Calu3 (cell line): ENCODE data around the gene SDCBP2. TPM values are rescaled to one million over a fixed set of nuclear protein-coding genes. Genes with fewer than 3 reads are reported as not detected.

Experiments
- BruUV-seq: library from RNA; stranded (reverse); fragments of 400-500 nt; replicated peaks from 2 replicates; lab custom pipeline; 2021; lab: Mats Ljungman, UMichigan
- CTCF ChIA-PET: fragments of 300-600 bp; sonication (Branson Sonifier 250); formaldehyde crosslinking; loops from one replicate; lab custom pipeline; 2022; ENCODE audit warnings: antibody characterized with exemption; lab: Charles Lee
- DNase-seq: peaks from one replicate; pipeline ENCODE4 v3.0.0; 2022
- H3K27ac Mint-ChIP-seq: one replicate; pipeline ENCODE4 v1.8.0; 2022; ENCODE audit warnings: mixed read lengths; ENCODE audit not compliant: unreplicated experiment
- H3K27me3 Mint-ChIP-seq: one replicate; pipeline ENCODE4 v1.8.0; 2022; ENCODE audit warnings: mixed read lengths; ENCODE audit not compliant: unreplicated experiment
- H3K36me3 Mint-ChIP-seq: one replicate; pipeline ENCODE4 v1.8.0; 2022; ENCODE audit warnings: mild to moderate bottlenecking, moderate library complexity, mixed read lengths; ENCODE audit not compliant: insufficient read depth, unreplicated experiment
- H3K4me1 Mint-ChIP-seq: one replicate; pipeline ENCODE4 v1.8.0; 2022; ENCODE audit warnings: mild to moderate bottlenecking, low read depth, mixed read lengths; ENCODE audit not compliant: unreplicated experiment
- H3K4me3 Mint-ChIP-seq: one replicate; pipeline ENCODE4 v1.8.0; 2022; ENCODE audit warnings: mild to moderate bottlenecking, low read depth, moderate library complexity, mixed read lengths; ENCODE audit not compliant: unreplicated experiment
- H3K9me3 Mint-ChIP-seq: one replicate; pipeline ENCODE4 v1.8.0; 2022; ENCODE audit warnings: low read depth, mixed read lengths; ENCODE audit not compliant: unreplicated experiment
- intact Hi-C: fragments of 100-400 bp; cut with micrococcal nuclease; formaldehyde crosslinking; loops from one replicate; pipeline ENCODE4 v1.10.0; 2022; ENCODE audit not compliant: unreplicated experiment
- total RNA-seq: library from RNA; stranded (reverse); gene quantifications from 2 replicates; pipeline ENCODE4 v1.2.3, GENCODE V29; 2022
- TF ChIP-seq, protein P1 (sequence below): fragments of 200-600 bp; IDR thresholded peaks from one replicate; pipeline ENCODE4 v1.8.0; 2022; ENCODE audit warnings: antibody characterized with exemption; ENCODE audit not compliant: unreplicated experiment

SDCBP2 gene
- total RNA-seq, 1 experiment from 2014 or later: 8.2 TPM

DNA sequence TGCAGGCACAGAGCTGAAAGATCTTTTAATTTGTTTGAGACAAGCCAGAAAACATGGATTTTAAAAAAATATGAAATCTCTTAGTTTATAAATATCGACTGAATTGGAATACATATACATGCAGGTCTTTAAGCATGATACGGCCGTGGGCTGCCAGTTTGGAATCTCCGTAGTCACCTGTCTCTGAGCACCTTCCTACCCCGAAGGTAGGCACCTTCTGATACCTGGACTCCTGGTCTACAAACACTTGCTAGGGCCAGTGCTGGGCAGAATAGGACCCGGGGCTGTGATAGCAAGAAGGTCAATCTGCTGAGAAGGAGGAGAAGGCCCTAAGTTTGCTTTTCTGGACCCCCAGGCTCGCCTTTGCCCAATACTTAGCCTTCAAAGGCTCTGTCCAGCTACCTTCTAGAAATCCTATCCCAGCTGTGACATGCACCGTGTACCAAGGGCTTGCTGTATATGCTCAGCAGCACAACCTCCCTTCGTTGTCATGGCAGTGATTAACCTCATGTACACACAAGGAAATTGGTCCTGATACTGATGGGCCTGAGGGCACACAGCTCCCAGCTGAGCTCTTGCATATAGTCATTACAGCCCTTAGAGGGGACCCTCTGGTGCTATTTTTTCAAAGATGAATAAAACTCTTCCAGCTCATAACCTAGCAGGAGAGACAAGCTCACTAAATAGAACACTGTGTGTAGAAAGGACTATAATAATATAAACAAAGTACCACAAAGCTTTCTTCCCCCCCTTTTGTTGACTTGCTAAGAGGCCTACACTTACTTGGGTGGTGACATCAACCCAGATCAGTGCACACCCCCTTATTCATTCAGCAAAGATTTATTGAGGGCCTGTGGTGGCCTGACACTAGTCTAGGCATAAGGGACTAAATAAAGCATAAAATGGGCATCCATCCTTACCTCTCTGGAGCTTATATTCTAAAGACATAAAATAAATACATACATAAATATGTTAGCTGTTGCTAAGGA is 45.1 kb downstream of the SDCBP2 start:
- H3K36me3 Mint-ChIP-seq: peaks cover 4% of the 10 kb centered on the region
- DNase-seq: no peak
- peaks cover 31% of the 10 kb centered on the region for H3K27me3 Mint-ChIP-seq
- H3K4me3 Mint-ChIP-seq: no peak overlapping the region
- CTCF ChIA-PET: no interaction called here
- H3K9me3 Mint-ChIP-seq: no peaks in the 10 kb centered on the region
- TF ChIP-seq, protein P1, sequence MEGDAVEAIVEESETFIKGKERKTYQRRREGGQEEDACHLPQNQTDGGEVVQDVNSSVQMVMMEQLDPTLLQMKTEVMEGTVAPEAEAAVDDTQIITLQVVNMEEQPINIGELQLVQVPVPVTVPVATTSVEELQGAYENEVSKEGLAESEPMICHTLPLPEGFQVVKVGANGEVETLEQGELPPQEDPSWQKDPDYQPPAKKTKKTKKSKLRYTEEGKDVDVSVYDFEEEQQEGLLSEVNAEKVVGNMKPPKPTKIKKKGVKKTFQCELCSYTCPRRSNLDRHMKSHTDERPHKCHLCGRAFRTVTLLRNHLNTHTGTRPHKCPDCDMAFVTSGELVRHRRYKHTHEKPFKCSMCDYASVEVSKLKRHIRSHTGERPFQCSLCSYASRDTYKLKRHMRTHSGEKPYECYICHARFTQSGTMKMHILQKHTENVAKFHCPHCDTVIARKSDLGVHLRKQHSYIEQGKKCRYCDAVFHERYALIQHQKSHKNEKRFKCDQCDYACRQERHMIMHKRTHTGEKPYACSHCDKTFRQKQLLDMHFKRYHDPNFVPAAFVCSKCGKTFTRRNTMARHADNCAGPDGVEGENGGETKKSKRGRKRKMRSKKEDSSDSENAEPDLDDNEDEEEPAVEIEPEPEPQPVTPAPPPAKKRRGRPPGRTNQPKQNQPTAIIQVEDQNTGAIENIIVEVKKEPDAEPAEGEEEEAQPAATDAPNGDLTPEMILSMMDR: no peak
- no peak overlapping the region for H3K27ac Mint-ChIP-seq
- intact Hi-C loops: no loop called here
- BruUV-seq: no TSS peak
- H3K4me1 Mint-ChIP-seq: peaks cover 9% of the 10 kb centered on the region

- H3K27ac Mint-ChIP-seq: no peak overlapping the region
These were observed 46.0 kb downstream of the SDCBP2 start for GRCh38 chr20:1282966-1283365.

GRCh38 chr20:1281279-1282057 is 47.5 kb downstream of the SDCBP2 start:
- no TSS peak for BruUV-seq
- TF ChIP-seq, protein P1: no peak
- Mint-ChIP-seq H3K27ac (no peak overlapping the region), H3K9me3 (no peaks in the 10 kb centered on the region), H3K27me3 (peaks cover 23% of the 10 kb centered on the region), H3K36me3 (peaks cover 4% of the 10 kb centered on the region), H3K4me3 (no peak overlapping the region), H3K4me1 (peaks cover 9% of the 10 kb centered on the region)
- intact Hi-C loops: no loop called here
- no peak for DNase-seq
- CTCF ChIA-PET: no interaction called here

More at GRCh38 chr20:1282966-1283365, 46.0 kb downstream of the SDCBP2 start:
- CTCF ChIA-PET: interaction anchor here (0.6 kb wide), 1 partner anchor 245 kb away, joined by 3 read pairs; no protein-coding TSS in a partner anchor
- intact Hi-C loops: no loop called here
- TF ChIP-seq, protein P1: no peak
- DNase-seq: no peak
- H3K27me3 Mint-ChIP-seq: peaks cover 31% of the 10 kb centered on the region
- no peak overlapping the region for H3K4me3 Mint-ChIP-seq
- H3K4me1 Mint-ChIP-seq: peaks cover 9% of the 10 kb centered on the region
- no TSS peak for BruUV-seq
- H3K9me3 Mint-ChIP-seq: no peaks in the 10 kb centered on the region
- peaks cover 4% of the 10 kb centered on the region for H3K36me3 Mint-ChIP-seq
